Kidney epithelial cell (primary cell): Measurements from ENCODE around the gene ELL. TPM values are rescaled to one million over a fixed set of nuclear protein-coding genes. Genes with fewer than 3 reads are reported as not detected.

Experiments used
- DNase-seq: peaks from one replicate; pipeline ENCODE4 v3.0.0-alpha.2; 2010; ENCODE audit warnings: low read depth
- H3K27me3 ChIP-seq: 2 replicates; pipeline ENCODE4 v1.6.0; 2011; ENCODE audit warnings: low read length; ENCODE audit not compliant: control insufficient read depth, insufficient read depth
- H3K36me3 ChIP-seq: 2 replicates; pipeline ENCODE4 v1.5.1; 2011; ENCODE audit warnings: low read length; ENCODE audit not compliant: control insufficient read depth, insufficient read depth
- H3K4me3 ChIP-seq: 2 replicates; pipeline ENCODE4 v1.5.1; 2011; ENCODE audit warnings: low read depth, mild to moderate bottlenecking, control low read depth, low read length
- total RNA-seq: library from RNA; depleted of rRNA; stranded (reverse); fragments of >200 nt; gene quantifications from 2 replicates; pipeline ENCODE4 v1.2.3, GENCODE V29; 2015
- TF ChIP-seq, protein P1 (sequence below): IDR thresholded peaks from 2 replicates; pipeline ENCODE4 v1.5.1; 2011; ENCODE audit warnings: mild to moderate bottlenecking, moderate library complexity, low read length, control low read depth, inconsistent platforms; ENCODE audit not compliant: insufficient read depth, poor library complexity, severe bottlenecking

Gene ELL
- total RNA-seq, 1 donor from 2014 or later, result 13.1 TPM

DNA sequence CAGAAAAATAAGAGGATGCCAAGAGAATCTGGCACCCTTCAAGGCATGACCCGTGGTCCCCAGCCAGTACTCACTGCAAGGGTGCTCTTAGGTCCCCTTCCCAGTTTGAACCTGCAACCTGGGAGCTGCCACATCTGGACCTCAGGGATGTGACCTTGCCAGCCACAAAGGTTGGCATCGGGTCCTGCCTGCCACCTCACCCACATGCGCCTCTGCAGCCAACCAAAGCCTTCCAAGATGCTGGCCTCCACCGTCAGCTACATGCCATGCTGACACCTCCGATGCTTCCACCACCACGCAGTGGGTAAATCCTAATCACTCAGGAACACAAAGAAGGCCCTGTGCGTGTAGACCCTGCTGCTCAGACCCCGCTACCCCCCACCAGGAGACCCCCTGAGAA, 35.1 kb downstream of the ELL start:
- TF ChIP-seq, protein P1, sequence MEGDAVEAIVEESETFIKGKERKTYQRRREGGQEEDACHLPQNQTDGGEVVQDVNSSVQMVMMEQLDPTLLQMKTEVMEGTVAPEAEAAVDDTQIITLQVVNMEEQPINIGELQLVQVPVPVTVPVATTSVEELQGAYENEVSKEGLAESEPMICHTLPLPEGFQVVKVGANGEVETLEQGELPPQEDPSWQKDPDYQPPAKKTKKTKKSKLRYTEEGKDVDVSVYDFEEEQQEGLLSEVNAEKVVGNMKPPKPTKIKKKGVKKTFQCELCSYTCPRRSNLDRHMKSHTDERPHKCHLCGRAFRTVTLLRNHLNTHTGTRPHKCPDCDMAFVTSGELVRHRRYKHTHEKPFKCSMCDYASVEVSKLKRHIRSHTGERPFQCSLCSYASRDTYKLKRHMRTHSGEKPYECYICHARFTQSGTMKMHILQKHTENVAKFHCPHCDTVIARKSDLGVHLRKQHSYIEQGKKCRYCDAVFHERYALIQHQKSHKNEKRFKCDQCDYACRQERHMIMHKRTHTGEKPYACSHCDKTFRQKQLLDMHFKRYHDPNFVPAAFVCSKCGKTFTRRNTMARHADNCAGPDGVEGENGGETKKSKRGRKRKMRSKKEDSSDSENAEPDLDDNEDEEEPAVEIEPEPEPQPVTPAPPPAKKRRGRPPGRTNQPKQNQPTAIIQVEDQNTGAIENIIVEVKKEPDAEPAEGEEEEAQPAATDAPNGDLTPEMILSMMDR, result no peak
- no peaks in the 10 kb centered on the region for H3K27me3 ChIP-seq
- H3K36me3 ChIP-seq, result no peaks in the 10 kb centered on the region
- H3K4me3 ChIP-seq, result no peak overlapping the region
- DNase-seq, result no peak

DNA sequence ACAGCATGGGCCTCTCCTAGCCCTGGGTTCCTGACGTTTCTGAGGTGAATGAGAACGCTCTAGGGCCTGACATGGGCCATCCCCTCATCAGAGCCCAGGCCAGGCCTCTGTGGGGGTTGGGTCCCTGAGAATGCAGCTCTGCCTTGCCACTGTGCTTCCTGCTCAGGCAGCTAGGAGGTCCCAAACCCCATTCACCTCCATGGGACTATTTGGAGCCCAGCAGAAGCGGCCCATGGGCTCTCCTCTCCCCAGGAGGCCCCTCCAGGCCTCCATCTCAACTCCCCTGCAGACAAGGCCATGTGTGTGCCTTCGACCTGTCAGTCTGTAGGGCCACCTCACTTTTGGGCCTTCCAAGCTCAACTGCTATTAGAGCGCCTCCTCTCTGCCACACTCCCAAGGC, 36.9 kb downstream of the ELL start:
- no peak overlapping the region for H3K4me3 ChIP-seq
- no peaks in the 10 kb centered on the region for H3K36me3 ChIP-seq
- TF ChIP-seq, protein P1, result no peak
- H3K27me3 ChIP-seq, result no peaks in the 10 kb centered on the region
- no peak for DNase-seq

DNA sequence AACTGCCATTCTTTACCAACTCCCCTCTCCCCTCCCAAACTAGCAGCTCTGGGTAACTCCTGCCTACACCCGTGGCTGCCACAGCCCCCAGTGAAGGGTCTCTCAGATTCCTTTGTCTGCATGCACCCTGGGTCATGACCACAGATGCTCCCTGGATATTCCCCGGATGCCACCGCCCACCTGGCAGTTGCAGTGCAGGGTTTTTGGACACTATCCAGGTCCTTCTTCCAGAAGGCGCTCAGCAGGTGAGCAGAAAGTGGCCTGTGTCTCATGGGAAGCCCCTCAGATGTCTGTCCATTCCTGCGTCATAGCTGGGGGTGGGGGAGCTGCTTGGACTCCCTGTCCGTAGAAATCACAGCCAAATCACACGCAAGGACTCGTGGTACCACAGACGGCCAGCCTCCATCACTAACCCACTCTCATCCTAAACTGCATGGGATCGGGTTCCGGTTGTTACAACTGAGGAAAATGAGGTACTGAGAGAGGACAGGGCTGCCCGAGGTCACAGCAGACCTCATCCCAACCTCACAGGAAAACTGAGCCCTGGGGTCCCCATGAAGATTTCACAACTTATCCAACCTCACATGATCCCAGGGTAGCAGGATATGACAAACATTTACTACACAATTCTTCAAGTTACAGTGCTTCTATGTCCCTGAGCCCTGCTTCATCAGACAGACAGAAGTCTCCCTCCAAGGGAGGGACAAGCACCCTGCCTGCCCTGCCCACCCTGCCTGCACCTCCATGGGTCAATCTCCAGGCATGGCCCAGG, 38.6 kb downstream of the ELL start:
- TF ChIP-seq, protein P1, result no peak
- H3K27me3 ChIP-seq, result no peaks in the 10 kb centered on the region
- no peak overlapping the region for H3K4me3 ChIP-seq
- H3K36me3 ChIP-seq, result no peaks in the 10 kb centered on the region
- DNase-seq, result no peak

DNA sequence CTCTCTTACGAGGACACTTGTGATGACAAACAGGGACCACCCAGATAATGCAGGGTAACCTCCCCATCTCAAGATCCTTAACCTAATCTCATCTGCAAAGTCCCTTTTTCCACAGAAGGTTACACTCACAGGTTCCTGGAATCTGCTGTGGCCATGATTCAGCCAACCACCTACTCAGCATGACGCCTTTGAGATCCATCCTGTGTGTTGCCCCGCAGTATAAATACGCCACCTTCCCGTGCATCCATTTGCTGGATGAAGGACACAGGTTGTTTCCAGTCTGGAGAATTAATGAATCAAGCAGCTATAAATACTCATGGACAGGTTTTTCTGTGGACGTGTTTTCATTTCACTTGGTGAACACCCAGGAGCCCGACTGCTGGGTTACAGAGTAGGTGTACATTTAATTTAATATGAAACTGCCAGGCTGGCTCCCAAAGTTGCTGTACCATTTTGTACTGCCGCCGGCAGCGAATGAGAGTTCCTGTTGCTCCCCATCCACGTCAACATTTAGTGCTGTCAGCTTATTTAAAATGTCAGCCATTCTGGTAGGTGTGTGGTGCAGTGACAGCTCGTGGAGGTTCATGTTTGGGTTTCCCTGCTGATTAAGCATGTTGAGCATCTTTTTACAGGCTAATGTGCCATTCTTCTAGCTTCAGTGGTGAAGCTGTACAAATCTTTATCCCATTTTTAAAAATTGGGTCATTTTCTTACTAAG, 40.2 kb downstream of the ELL start:
- DNase-seq, result no peak
- H3K36me3 ChIP-seq, result no peaks in the 10 kb centered on the region
- no peak overlapping the region for H3K4me3 ChIP-seq
- TF ChIP-seq, protein P1, result no peak
- no peaks in the 10 kb centered on the region for H3K27me3 ChIP-seq

DNA sequence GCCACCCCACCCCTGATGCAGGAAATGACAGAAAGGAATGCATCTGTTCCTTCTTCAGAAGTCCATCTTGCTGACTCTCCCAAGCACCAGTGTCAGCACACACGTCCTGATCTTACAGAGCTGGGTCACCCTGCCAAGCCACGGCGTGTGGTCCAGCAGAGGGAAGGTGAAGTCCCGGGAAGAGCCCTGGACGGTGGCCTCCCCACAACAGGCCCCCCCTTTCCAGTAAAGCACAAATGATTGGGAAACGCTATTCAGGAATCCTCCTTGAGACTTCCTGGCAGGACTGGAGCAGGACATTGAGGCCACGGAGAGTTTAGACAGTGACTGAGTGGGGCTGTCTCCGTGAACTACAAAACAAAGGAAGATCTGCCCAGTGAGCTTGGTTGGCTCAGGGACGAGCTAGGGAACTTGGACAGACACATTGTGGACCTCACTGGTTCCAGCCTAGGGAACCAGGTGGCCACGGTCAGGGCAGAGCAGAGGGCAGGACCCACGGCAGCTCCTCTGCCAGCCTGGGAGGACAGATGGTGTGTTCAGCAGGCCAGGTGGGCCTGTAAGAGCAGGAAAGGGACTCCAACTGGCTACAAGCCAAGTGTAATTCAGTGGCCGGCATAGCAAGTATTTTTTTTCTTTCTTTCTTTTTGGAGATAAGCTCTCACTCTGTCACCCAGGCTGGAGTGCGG, 41.7 kb downstream of the ELL start:
- no peaks in the 10 kb centered on the region for H3K27me3 ChIP-seq
- no peaks in the 10 kb centered on the region for H3K36me3 ChIP-seq
- TF ChIP-seq, protein P1, result no peak
- H3K4me3 ChIP-seq, result no peak overlapping the region
- no peak for DNase-seq
